HEK293 (cell line): ENCODE results near the gene CHD5.

Experiments
- CTCF ChIA-PET: fragments of 350-600 bp; formaldehyde crosslinking; extraction: SDS; loops from one replicate; lab custom pipeline; 2021; ENCODE audit warnings: antibody characterized with exemption; lab: Yijun Ruan, JAX
- POLR2A ChIA-PET: fragments of 300-600 bp; formaldehyde crosslinking; extraction: SDS; loops from one replicate; lab custom pipeline; 2020; ENCODE audit warnings: antibody characterized with exemption, inconsistent platforms; lab: Yijun Ruan, JAX
- H3K27ac ChIP-seq: fragments of 200-500 bp; sonication (Bioruptor generic); 2 replicates; pipeline ENCODE4 v1.5.1; 2014; ENCODE audit warnings: low read depth, low read length, control low read depth, inconsistent platforms; ENCODE audit errors: extremely low read depth
- H3K36me3 ChIP-seq, 2 experiments: fragments of 200-500 bp in 1 of 2; sonication (Bioruptor generic) in 1 of 2; 1 replicate in 1 of 2; 2 replicates in 1 of 2; pipeline ENCODE4 v1.5.1; 2014 to 2017; ENCODE audit warnings: inconsistent platforms in 2 of 2, low read length in 2 of 2; ENCODE audit not compliant: control insufficient read depth in 2 of 2, insufficient read depth in 1 of 2
- H3K4me1 ChIP-seq: fragments of 200-500 bp; sonication (Bioruptor generic); 2 replicates; pipeline ENCODE4 v1.5.1; 2014; ENCODE audit warnings: mild to moderate bottlenecking, low read length, inconsistent platforms; ENCODE audit not compliant: control insufficient read depth, insufficient read depth
- H3K4me3 ChIP-seq: 2 replicates; pipeline ENCODE4 v1.5.1; 2011; ENCODE audit warnings: low read depth, mild to moderate bottlenecking, control low read depth, low read length, moderate library complexity
- H3K9me3 ChIP-seq: fragments of 200-500 bp; sonication (Bioruptor generic); 2 replicates; pipeline ENCODE4 v1.5.1; 2014; ENCODE audit warnings: low read depth, low read length, inconsistent platforms; ENCODE audit not compliant: control insufficient read depth, insufficient read depth
- BCL11A ChIP-seq: fragments of 450-650 bp; formaldehyde crosslinking; IDR thresholded peaks from 2 replicates; pipeline ENCODE4 v1.5.1; 2016; ENCODE audit warnings: low read depth, missing biosample characterization, missing genetic modification characterization
- ELK4 ChIP-seq: IDR thresholded peaks from 2 replicates; pipeline ENCODE4 v1.6.1; 2011; ENCODE audit warnings: mild to moderate bottlenecking, low read depth, low read length, borderline replicate concordance
- HOXC10 ChIP-seq: sonication (generic); formaldehyde crosslinking; IDR thresholded peaks from 2 replicates; pipeline ENCODE4 v1.8.1; 2023; ENCODE audit warnings: mild to moderate bottlenecking, missing genetic modification reagents
- IKZF3 ChIP-seq: fragments of 450-650 bp; IDR thresholded peaks from 2 replicates; pipeline ENCODE4 v1.5.0; 2018; ENCODE audit warnings: missing biosample characterization, mild to moderate bottlenecking, missing genetic modification characterization, moderate library complexity
- MZF1 ChIP-seq: fragments of 450-650 bp; formaldehyde crosslinking; IDR thresholded peaks from 2 replicates; pipeline ENCODE4 v1.5.1; 2017; ENCODE audit warnings: missing biosample characterization, missing genetic modification characterization, borderline replicate concordance
- SALL2 ChIP-seq: fragments of 450-650 bp; formaldehyde crosslinking; IDR thresholded peaks from 2 replicates; pipeline ENCODE4 v1.5.0; 2017; ENCODE audit warnings: missing biosample characterization, mild to moderate bottlenecking, missing genetic modification characterization, borderline replicate concordance
- YY2 ChIP-seq: fragments of 450-650 bp; formaldehyde crosslinking; IDR thresholded peaks from 2 replicates; pipeline ENCODE4 v1.5.1; 2016; ENCODE audit warnings: missing biosample characterization, missing genetic modification characterization
- ZBTB7A ChIP-seq: fragments of 450-650 bp; formaldehyde crosslinking; IDR thresholded peaks from 2 replicates; pipeline ENCODE4 v1.5.1; 2016; ENCODE audit warnings: low read depth, missing biosample characterization, missing genetic modification characterization
- ZNF132 ChIP-seq: fragments of 450-650 bp; formaldehyde crosslinking; IDR thresholded peaks from 2 replicates; pipeline ENCODE4 v1.5.1; 2017; ENCODE audit warnings: missing biosample characterization, missing genetic modification characterization, borderline replicate concordance
- ZNF133 ChIP-seq: fragments of 450-650 bp; formaldehyde crosslinking; IDR thresholded peaks from 2 replicates; pipeline ENCODE4 v1.5.1; 2016; ENCODE audit warnings: missing biosample characterization, missing genetic modification characterization
- ZNF155 ChIP-seq: fragments of 450-650 bp; formaldehyde crosslinking; IDR thresholded peaks from 2 replicates; pipeline ENCODE4 v1.5.1; 2016; ENCODE audit warnings: missing biosample characterization, missing genetic modification characterization
- ZNF169 ChIP-seq: fragments of 450-650 bp; formaldehyde crosslinking; IDR thresholded peaks from 2 replicates; pipeline ENCODE4 v1.5.1; 2016; ENCODE audit warnings: missing biosample characterization, missing genetic modification characterization
- ZNF354C ChIP-seq: fragments of 450-650 bp; formaldehyde crosslinking; IDR thresholded peaks from 2 replicates; pipeline ENCODE4 v1.5.1; 2016; ENCODE audit warnings: missing biosample characterization, missing genetic modification characterization, low read depth, borderline replicate concordance
- ZNF433 ChIP-seq: fragments of 450-650 bp; formaldehyde crosslinking; IDR thresholded peaks from 2 replicates; pipeline ENCODE4 v1.5.1; 2016; ENCODE audit warnings: missing biosample characterization, missing genetic modification characterization, low read depth
- ZNF513 ChIP-seq: fragments of 450-650 bp; IDR thresholded peaks from 2 replicates; pipeline ENCODE4 v1.5.1; 2018; ENCODE audit warnings: missing biosample characterization, missing genetic modification characterization
- ZNF514 ChIP-seq: fragments of 450-650 bp; formaldehyde crosslinking; IDR thresholded peaks from 2 replicates; pipeline ENCODE4 v1.5.1; 2016; ENCODE audit warnings: missing biosample characterization, missing genetic modification characterization
- ZNF596 ChIP-seq: fragments of 450-650 bp; IDR thresholded peaks from 2 replicates; pipeline ENCODE4 v1.5.0; 2018; ENCODE audit warnings: missing biosample characterization, mild to moderate bottlenecking, missing genetic modification characterization, moderate library complexity
- ZNF626 ChIP-seq: fragments of 450-650 bp; sonication (Bioruptor Pico); formaldehyde crosslinking; IDR thresholded peaks from 2 replicates; pipeline ENCODE4 v1.5.1; 2018; ENCODE audit warnings: missing biosample characterization, missing genetic modification characterization, inconsistent platforms
- TF ChIP-seq, protein P1 (sequence below): fragments of 450-650 bp; formaldehyde crosslinking; IDR thresholded peaks from 2 replicates; pipeline ENCODE4 v1.5.1; 2016; ENCODE audit warnings: missing biosample characterization, missing genetic modification characterization

CHD5 gene

GRCh38 chr1:6123816-6124215 is 56.3 kb downstream of the CHD5 start:
- ChIA-PET CTCF (no interaction called here), POLR2A (no interaction called here)
- H3K36me3 ChIP-seq, result no peaks in the 10 kb centered on the region
- H3K9me3 ChIP-seq, result no peaks in the 10 kb centered on the region
- TF ChIP-seq YY2 (tag by site-specific recombination), result no peak
- TF ChIP-seq ZNF433 (tag by site-specific recombination), result no peak
- no peak for TF ChIP-seq MZF1 (tag by site-specific recombination)
- TF ChIP-seq ELK4, result no peak
- no peak for TF ChIP-seq ZNF169 (tag by site-specific recombination)
- TF ChIP-seq ZNF626, result no peak
- TF ChIP-seq ZNF514 (tag by site-specific recombination), result no peak
- no peak for TF ChIP-seq ZNF596 (tag by site-specific recombination)
- H3K4me1 ChIP-seq, result no peaks in the 10 kb centered on the region
- no peak overlapping the region for H3K4me3 ChIP-seq
- H3K27ac ChIP-seq, result no peak overlapping the region

DNA sequence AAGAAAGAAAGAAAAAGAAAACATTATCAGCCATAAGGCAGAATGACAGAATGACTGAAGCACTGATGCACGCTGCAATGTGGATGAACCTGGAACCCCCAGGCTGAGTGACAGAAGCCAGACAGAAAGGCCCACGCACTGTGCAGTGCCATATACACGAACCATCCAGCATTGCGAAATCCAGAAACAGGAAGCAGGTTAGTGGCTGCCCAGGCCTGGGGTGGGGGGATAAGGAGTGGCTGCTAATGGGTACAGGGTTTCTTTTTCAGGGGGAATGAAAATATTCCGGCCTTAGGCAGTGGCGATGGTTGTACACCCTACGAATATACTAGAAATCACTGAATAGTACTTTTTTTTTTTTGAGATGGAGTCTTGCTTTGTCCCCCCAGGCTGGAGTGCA is 57.0 kb downstream of the CHD5 start:
- Histone ChIP-seq H3K4me1 (no peaks in the 10 kb centered on the region), H3K27ac (no peak overlapping the region), H3K36me3 (no peaks in the 10 kb centered on the region), H3K4me3 (no peak overlapping the region), H3K9me3 (no peaks in the 10 kb centered on the region)
- POLR2A ChIA-PET, result no interaction called here
- no peak for TF ChIP-seq ZNF133 (tag by site-specific recombination)
- TF ChIP-seq, protein P1, sequence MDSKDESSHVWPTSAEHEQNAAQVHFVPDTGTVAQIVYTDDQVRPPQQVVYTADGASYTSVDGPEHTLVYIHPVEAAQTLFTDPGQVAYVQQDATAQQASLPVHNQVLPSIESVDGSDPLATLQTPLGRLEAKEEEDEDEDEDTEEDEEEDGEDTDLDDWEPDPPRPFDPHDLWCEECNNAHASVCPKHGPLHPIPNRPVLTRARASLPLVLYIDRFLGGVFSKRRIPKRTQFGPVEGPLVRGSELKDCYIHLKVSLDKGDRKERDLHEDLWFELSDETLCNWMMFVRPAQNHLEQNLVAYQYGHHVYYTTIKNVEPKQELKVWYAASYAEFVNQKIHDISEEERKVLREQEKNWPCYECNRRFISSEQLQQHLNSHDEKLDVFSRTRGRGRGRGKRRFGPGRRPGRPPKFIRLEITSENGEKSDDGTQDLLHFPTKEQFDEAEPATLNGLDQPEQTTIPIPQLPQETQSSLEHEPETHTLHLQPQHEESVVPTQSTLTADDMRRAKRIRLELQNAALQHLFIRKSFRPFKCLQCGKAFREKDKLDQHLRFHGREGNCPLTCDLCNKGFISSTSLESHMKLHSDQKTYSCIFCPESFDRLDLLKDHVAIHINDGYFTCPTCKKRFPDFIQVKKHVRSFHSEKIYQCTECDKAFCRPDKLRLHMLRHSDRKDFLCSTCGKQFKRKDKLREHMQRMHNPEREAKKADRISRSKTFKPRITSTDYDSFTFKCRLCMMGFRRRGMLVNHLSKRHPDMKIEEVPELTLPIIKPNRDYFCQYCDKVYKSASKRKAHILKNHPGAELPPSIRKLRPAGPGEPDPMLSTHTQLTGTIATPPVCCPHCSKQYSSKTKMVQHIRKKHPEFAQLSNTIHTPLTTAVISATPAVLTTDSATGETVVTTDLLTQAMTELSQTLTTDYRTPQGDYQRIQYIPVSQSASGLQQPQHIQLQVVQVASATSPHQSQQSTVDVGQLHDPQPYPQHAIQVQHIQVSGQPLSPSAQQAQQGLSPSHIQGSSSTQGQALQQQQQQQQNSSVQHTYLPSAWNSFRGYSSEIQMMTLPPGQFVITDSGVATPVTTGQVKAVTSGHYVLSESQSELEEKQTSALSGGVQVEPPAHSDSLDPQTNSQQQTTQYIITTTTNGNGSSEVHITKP (tag by site-specific recombination), result peak; percentile 80
- CTCF ChIA-PET, result no interaction called here

DNA sequence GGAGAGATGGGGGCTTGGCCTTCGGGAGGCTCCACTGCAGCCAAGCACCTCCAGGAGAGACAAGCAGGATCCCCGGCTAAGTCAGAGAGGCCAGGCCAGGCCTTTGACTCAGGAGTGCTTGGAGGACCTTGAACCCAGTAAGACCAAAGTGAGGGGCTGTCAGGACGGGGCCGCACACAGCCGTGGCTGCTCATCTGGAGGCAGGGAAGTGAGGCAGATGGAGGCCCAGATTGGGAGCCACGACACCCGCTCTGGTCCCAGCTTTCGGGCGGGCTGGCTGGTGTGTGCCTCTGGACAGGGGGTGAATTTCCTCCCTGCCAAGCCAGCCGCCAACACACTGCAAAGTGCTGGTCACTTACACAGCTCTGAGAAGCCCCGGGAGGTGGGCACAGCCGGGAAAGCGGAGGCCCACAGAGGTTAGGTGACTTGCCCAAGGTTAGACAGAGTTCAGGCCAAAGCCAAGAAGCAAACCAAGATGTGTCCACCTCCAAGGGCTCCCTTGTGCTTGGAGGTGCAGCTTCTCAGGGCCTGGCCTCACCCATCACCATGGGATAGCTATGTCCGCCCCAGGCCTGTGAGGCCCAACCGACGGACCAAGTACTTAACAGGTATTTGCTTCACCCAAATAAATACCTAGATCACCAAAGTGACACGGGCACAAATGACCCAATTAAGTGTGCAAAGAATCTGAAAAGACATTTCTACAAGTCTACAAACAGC is 58.3 kb downstream of the CHD5 start:
- POLR2A ChIA-PET, result no interaction called here
- CTCF ChIA-PET, result no interaction called here
- H3K4me1 ChIP-seq, result no peaks in the 10 kb centered on the region

More for the DNA sequence above, 58.3 kb downstream of the CHD5 start:
- Histone ChIP-seq H3K4me3 (no peak overlapping the region), H3K27ac (no peak overlapping the region), H3K36me3 (no peaks in the 10 kb centered on the region), H3K9me3 (no peaks in the 10 kb centered on the region)
- TF ChIP-seq IKZF3 (tag by site-specific recombination) (no peak), ZNF155 (tag by site-specific recombination) (no peak), BCL11A (no peak), HOXC10 (no peak), ZBTB7A (tag by site-specific recombination) (no peak), ZNF513 (tag by site-specific recombination) (no peak), ZNF354C (tag by site-specific recombination) (no peak), ZNF132 (tag by site-specific recombination) (no peak), SALL2 (no peak)
